Keratinocyte (primary cell): Measurements from ENCODE around the gene SPATA31A1.
"Not testable (repeated sequence)": the region's sequence is repeated elsewhere in the genome, so short reads cannot be mapped to it uniquely, and the experiment has no call there.

Experiments
- CTCF ChIP-seq, 3 experiments: IDR thresholded peaks in 1 of 3; conservative IDR thresholded peaks in 1 of 3; optimal IDR thresholded peaks in 1 of 3; 2 replicates in 2 of 3; 3 replicates in 1 of 3; pipeline versions ENCODE3 to v1.5.1; 2011; ENCODE audit warnings: low read length in 3 of 3, mild to moderate bottlenecking in 3 of 3, moderate library complexity in 2 of 3, control low read depth in 1 of 3, inconsistent platforms in 1 of 3; ENCODE audit not compliant: insufficient read depth in 2 of 3; ENCODE audit errors: extremely low read depth in 1 of 3
- EZH2 ChIP-seq: IDR thresholded peaks from one replicate; pipeline ENCODE4 v1.6.1; 2012; ENCODE audit warnings: inconsistent platforms, mild to moderate bottlenecking, low read length, moderate library complexity

- TF ChIP-seq CTCF (optimal IDR thresholded peaks at IDR 0.05 in 1 of 3, IDR thresholded peaks at IDR 0.05 in 1 of 3, conservative IDR thresholded peaks at IDR 0.05 in 1 of 3; ENCODE audit: extremely low read depth in 1 of 3, insufficient read depth in 2 of 3, low read length in 3 of 3); EZH2: not testable (repeated sequence)
Measured at GRCh38 chr9:39411254-39411940, 55.9 kb downstream of the SPATA31A1 start.
